ENCODE data around the gene MRO. TPM values are rescaled to one million over a fixed set of nuclear protein-coding genes. Genes with fewer than 3 reads are reported as not detected.

The MRO gene
- total and polyA plus RNA-seq, 2 of the 4 experiments (the other 2 are of a cell fraction): not detected

DNA sequence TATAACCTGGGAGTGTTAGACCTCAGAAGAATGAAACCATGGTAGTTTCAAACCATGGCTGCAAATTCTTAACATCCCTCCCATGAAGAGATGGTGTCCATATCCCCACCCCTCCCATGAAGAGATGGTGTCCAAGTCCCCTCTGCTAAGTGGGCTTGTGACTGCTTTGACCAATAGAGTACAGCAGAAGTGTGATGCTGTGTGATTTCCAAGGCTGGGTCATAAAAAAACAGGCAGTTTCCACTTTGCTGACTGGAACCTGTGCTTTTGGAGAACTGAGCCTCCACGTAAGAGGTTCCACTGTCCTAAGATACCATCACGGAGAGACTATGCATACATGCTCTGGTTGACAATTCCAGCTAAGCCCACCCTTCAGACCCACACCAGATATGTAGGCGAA, 65.5 kb downstream of the MRO start:
- in situ Hi-C loops (cut with MboI; ENCODE audit: low sequenced_read_pairs) (no loop called here), intact Hi-C loops (cut with micrococcal nuclease) (no loop called here), dilution Hi-C loops (cut with HindIII; ENCODE audit: low sequenced_read_pairs, unreplicated experiment) (no loop called here)
- Histone ChIP-seq H4K8ac (ENCODE audit: low read depth in 2 of 2, low read length in 2 of 2) (no peak overlapping the region), H3K56ac (ENCODE audit: extremely low read depth, insufficient read depth, low read length) (no peak overlapping the region), H3K27me3 (ENCODE audit: control insufficient read depth, insufficient read depth, low read length) (no peaks in the 10 kb centered on the region), H3K36me3 (ENCODE audit: control insufficient read depth, insufficient read depth, low read length) (no peaks in the 10 kb centered on the region), H3K79me1 (ENCODE audit: low read depth in 1 of 2, low read length in 2 of 2) (no peaks in the 10 kb centered on the region), H3K9me3 (ENCODE audit: control insufficient read depth, insufficient read depth, low read length) (no peaks in the 10 kb centered on the region), H3K9ac (ENCODE audit: low read depth, low read length) (no peak overlapping the region), H4K20me1 (ENCODE audit: insufficient read depth, low read length) (no peaks in the 10 kb centered on the region), H2BK5ac (ENCODE audit: low read depth, low read length, poor library complexity, severe bottlenecking) (no peak overlapping the region), H2BK120ac (ENCODE audit: low read depth, low read length) (no peak overlapping the region), H2BK15ac (ENCODE audit: low read depth, low read length) (no peak overlapping the region), H2AK9ac (replicated peaks; ENCODE audit: low read depth, low read length, poor library complexity) (no peak overlapping the region), H4K91ac (ENCODE audit: insufficient read depth, low read depth, low read length) (no peak overlapping the region), H3K4me1 (ENCODE audit: control insufficient read depth, insufficient read depth, low read length) (no peaks in the 10 kb centered on the region), H2AK5ac (ENCODE audit: low read depth, low read length) (no peak overlapping the region), H3K18ac (ENCODE audit: low read depth, low read length) (no peak overlapping the region), H3K14ac (replicated peaks; ENCODE audit: low read depth, low read length) (no peak overlapping the region), H3K9me1 (ENCODE audit: insufficient read depth, low read length) (no peaks in the 10 kb centered on the region), H2AFZ (replicated peaks; ENCODE audit: low read length, poor library complexity) (no peak overlapping the region), H2BK20ac (ENCODE audit: low read depth, low read length) (no peak overlapping the region), H3K23ac (ENCODE audit: low read depth, low read length) (no peak overlapping the region), H3K4me2 (ENCODE audit: low read depth, low read length) (no peak overlapping the region), H3K27ac (ENCODE audit: insufficient read depth, low read length) (no peak overlapping the region), H3K4me3 (ENCODE audit: insufficient read depth, low read depth, low read length) (no peak overlapping the region), H3K4ac (ENCODE audit: low read depth, low read length) (no peak overlapping the region), H4K5ac (ENCODE audit: low read depth, low read length) (no peak overlapping the region)
- ATAC-seq (ENCODE audit: low read depth) (no peak), DNase-seq (no peak)
- CTCF ChIA-PET: no interaction called here
- POLR2A ChIA-PET (ENCODE audit: unreplicated experiment): no interaction called here
- TF ChIP-seq USF2 (IDR thresholded peaks at IDR 0.05; ENCODE audit: low read depth, low read length) (no peak), NFE2L2 (IDR thresholded peaks at IDR 0.05; ENCODE audit: low read depth, low read length) (no peak), MAFK (IDR thresholded peaks at IDR 0.05; ENCODE audit: low read depth, low read length) (no peak), CEBPB (IDR thresholded peaks at IDR 0.05; ENCODE audit: low read depth, low read length) (no peak), FOS (IDR thresholded peaks at IDR 0.05; ENCODE audit: low read depth, low read length) (no peak), ELK1 (IDR thresholded peaks at IDR 0.05; ENCODE audit: borderline replicate concordance, low read depth, low read length) (no peak), RFX5 (IDR thresholded peaks at IDR 0.05; ENCODE audit: low read depth, low read length) (no peak), CTCF (conservative IDR thresholded peaks at IDR 0.05; ENCODE audit: low read depth, low read length) (no peak), MXI1 (IDR thresholded peaks at IDR 0.05; ENCODE audit: borderline replicate concordance, low read depth, low read length) (no peak), MAZ (IDR thresholded peaks at IDR 0.05; ENCODE audit: borderline replicate concordance, low read depth, low read length) (no peak), BHLHE40 (IDR thresholded peaks at IDR 0.05; ENCODE audit: low read depth, low read length) (no peak), SMC3 (IDR thresholded peaks at IDR 0.05; ENCODE audit: low read depth, low read length) (no peak), CHD1 (IDR thresholded peaks at IDR 0.05; ENCODE audit: low read depth, low read length) (no peak), POLR2A (IDR thresholded peaks at IDR 0.05; ENCODE audit: low read depth, low read length) (no peak), RAD21 (IDR thresholded peaks at IDR 0.05; ENCODE audit: low read length) (no peak)
- no TSS peak for BruUV-seq (replicated peaks)
- 40% methylated on average over 2 of the region's 3 CpGs; no CpG with 5 or more reads in 1 of the 2 experiments for WGBS, 2 experiments (ENCODE audit: extremely low coverage in 2 of 2, insufficient read length in 1 of 2)
